ENCODE measurements around the gene PPFIA4. TPM values are rescaled to one million over a fixed set of nuclear protein-coding genes. Genes with fewer than 3 reads are reported as not detected.

The PPFIA4 gene
- total RNA-seq, 3 donors from 2014 or later (not counting 1 experiment from before 2014, with no cell fraction given) = 0.18 to 0.88 (median 0.33) TPM

DNA sequence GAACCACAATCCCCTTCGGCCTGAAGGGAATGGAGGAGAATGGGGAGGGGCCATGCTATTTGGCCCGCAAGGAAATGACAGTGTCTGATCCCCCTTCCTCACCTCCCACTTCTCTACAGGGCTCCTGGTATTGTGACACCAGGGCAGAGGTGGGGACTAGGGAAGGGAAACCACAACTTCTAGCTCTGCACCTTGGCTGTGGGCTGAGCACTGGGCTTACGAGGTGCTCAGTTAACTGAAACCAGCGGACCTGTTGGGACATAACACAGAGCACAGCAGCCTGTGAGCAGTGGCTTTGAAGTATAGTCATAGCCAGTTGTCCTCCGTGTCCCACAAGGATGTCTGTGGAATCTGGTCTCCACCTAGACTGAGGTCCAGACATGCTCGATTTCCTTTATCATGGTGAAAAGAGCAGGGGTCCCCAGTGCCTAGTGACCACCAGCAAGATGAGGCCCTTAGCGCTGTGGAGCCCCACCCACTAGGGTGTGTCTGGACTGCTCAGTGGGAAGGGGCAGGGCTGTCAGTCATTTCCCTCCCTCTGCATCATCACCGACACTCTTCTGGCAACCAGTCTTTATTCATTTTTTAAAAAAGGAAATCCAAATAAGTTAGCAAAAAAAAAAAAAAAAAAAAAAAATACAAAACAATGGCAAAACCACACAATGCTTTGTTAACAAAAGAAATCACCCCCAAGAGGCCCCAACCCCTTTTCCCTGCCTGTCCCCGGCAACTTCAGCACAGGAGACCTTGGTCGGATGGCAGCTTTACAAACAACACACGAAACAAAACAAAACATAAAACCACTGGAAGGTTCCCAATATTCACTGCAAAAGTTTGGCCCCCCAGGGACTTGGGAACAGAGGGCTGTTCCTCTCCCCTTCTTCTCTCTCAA, 56.5 kb downstream of the PPFIA4 start:
- intact Hi-C loops (cut with micrococcal nuclease) = no loop called here
- H3K4me1 ChIP-seq (ENCODE audit: control insufficient read depth, insufficient read depth, low read length) = no peaks in the 10 kb centered on the region
- no peak overlapping the region for H3K27ac ChIP-seq (ENCODE audit: low read length)
- ATAC-seq (no peak), DNase-seq (no peak)
- H3K4me3 ChIP-seq (ENCODE audit: low read length) = no peak overlapping the region
- no peaks in the 10 kb centered on the region for H3K9me3 ChIP-seq (ENCODE audit: control insufficient read depth, insufficient read depth, low read length)
- Mint-ChIP-seq H3K9me3 (no peaks in the 10 kb centered on the region), H3K36me3 (no peaks in the 10 kb centered on the region), H3K27me3 (ENCODE audit: low read depth in 2 of 2) (peaks cover 17 to 26% of the 10 kb centered on the region in 2 donors), H3K4me3 (no peak overlapping the region), H3K4me1 (no peaks in the 10 kb centered on the region), H3K27ac (no peak overlapping the region)
- no peaks in the 10 kb centered on the region for H3K36me3 ChIP-seq (ENCODE audit: control insufficient read depth, insufficient read depth, low read length)
- 75% methylated on average over 8 of the region's 11 CpGs for WGBS (ENCODE audit: insufficient coverage)
- H3K27me3 ChIP-seq (ENCODE audit: control insufficient read depth, insufficient read depth, low read length) = no peaks in the 10 kb centered on the region
- TF ChIP-seq, protein P1, sequence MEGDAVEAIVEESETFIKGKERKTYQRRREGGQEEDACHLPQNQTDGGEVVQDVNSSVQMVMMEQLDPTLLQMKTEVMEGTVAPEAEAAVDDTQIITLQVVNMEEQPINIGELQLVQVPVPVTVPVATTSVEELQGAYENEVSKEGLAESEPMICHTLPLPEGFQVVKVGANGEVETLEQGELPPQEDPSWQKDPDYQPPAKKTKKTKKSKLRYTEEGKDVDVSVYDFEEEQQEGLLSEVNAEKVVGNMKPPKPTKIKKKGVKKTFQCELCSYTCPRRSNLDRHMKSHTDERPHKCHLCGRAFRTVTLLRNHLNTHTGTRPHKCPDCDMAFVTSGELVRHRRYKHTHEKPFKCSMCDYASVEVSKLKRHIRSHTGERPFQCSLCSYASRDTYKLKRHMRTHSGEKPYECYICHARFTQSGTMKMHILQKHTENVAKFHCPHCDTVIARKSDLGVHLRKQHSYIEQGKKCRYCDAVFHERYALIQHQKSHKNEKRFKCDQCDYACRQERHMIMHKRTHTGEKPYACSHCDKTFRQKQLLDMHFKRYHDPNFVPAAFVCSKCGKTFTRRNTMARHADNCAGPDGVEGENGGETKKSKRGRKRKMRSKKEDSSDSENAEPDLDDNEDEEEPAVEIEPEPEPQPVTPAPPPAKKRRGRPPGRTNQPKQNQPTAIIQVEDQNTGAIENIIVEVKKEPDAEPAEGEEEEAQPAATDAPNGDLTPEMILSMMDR (IDR thresholded peaks at IDR 0.05) = no peak

- ATAC-seq (no peak), DNase-seq (no peak)
- Histone ChIP-seq H3K9me3 (ENCODE audit: control insufficient read depth, insufficient read depth, low read length) (no peaks in the 10 kb centered on the region), H3K27ac (ENCODE audit: low read length) (no peak overlapping the region), H3K27me3 (ENCODE audit: control insufficient read depth, insufficient read depth, low read length) (no peaks in the 10 kb centered on the region), H3K4me1 (ENCODE audit: control insufficient read depth, insufficient read depth, low read length) (no peaks in the 10 kb centered on the region), H3K4me3 (ENCODE audit: low read length) (no peak overlapping the region), H3K36me3 (ENCODE audit: control insufficient read depth, insufficient read depth, low read length) (no peaks in the 10 kb centered on the region)
- Mint-ChIP-seq H3K27me3 (ENCODE audit: low read depth in 2 of 2) (peaks cover 17 to 23% of the 10 kb centered on the region in 2 donors), H3K4me1 (no peaks in the 10 kb centered on the region), H3K9me3 (no peaks in the 10 kb centered on the region), H3K27ac (no peak overlapping the region), H3K4me3 (no peak overlapping the region), H3K36me3 (no peaks in the 10 kb centered on the region)
- WGBS (ENCODE audit: insufficient coverage) = 87% methylated on average over 11 of the region's 11 CpGs
- intact Hi-C loops (cut with micrococcal nuclease) = no loop called here
- TF ChIP-seq, protein P1 (IDR thresholded peaks at IDR 0.05) = no peak
Measured at GRCh38 chr1:203083463-203083921, 57.2 kb downstream of the PPFIA4 start.

DNA sequence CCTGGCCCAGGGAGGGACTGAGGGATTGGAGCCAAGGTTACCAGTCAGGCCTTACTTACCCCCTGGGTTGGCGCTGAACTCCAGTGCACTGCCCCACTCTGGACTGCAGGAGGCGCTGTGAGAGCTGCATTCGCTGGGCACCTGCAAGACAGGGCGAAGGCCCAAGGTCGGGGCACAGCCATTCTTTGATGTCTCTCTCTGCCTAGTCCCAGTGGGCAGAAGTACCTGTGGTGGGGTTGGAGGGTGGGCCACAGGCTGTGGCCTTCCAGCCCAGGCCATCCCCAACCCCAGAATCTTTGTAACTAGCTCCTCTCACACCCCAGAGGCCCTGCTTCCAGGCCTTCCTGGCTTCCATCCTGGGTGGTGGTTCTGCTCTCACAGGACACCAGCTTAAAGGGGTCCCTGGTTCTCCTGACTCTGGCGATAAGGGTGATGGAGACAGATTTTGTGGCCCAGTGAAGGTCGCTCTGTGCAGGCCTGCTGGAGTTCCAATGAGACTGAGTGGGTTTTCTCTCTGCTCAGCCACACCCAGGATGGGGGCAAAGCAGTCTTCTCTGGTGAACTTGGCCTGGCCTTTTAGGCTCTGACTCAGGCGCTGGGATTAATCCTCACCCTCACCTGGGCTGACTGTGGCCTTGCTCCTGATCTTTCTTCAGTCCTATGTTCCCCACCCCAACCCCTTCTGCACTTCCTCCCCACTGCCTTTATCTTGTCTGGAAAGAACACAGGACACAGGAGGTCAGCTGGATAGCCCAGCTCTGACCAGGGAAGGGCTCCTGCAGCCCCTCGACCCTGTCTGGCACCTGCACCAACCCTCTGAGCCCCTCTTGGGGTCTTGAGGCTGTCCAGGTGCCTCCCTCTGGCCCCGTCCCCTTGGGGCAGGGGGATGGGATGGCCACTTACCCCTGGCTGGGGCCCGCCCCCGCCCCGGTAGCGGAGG, 58.6 kb downstream of the PPFIA4 start:
- Mint-ChIP-seq H3K4me1 (no peaks in the 10 kb centered on the region), H3K36me3 (no peaks in the 10 kb centered on the region), H3K27me3 (ENCODE audit: low read depth in 2 of 2) (peaks cover 11 to 13% of the 10 kb centered on the region in 2 donors), H3K27ac (no peak overlapping the region), H3K9me3 (no peaks in the 10 kb centered on the region), H3K4me3 (no peak overlapping the region)
- TF ChIP-seq, protein P1 (IDR thresholded peaks at IDR 0.05) = no peak
- Histone ChIP-seq H3K4me1 (ENCODE audit: control insufficient read depth, insufficient read depth, low read length) (no peaks in the 10 kb centered on the region), H3K9me3 (ENCODE audit: control insufficient read depth, insufficient read depth, low read length) (no peaks in the 10 kb centered on the region), H3K27me3 (ENCODE audit: control insufficient read depth, insufficient read depth, low read length) (no peaks in the 10 kb centered on the region), H3K4me3 (ENCODE audit: low read length) (no peak overlapping the region), H3K27ac (ENCODE audit: low read length) (no peak overlapping the region), H3K36me3 (ENCODE audit: control insufficient read depth, insufficient read depth, low read length) (no peaks in the 10 kb centered on the region)
- ATAC-seq = no peak
- DNase-seq = peak in 1 of 2 donors; percentile 16
- intact Hi-C loops (cut with micrococcal nuclease) = no loop called here
- WGBS (ENCODE audit: insufficient coverage) = 89% methylated on average over 14 of the region's 14 CpGs

Measured in natural killer cell (primary cell).